HCT116 (cell line): ENCODE measurements around the gene KRT79. TPM values are rescaled to one million over a fixed set of nuclear protein-coding genes. Genes with fewer than 3 reads are reported as not detected.

Experiments
- ATAC-seq: fragments of 200-7000 bp; cut with Tn5 transposase; 2 replicates; pipeline ENCODE4 v1.9.1; 2020; ENCODE audit warnings: mild to moderate bottlenecking, moderate library complexity
- BruUV-seq: library from RNA; stranded (reverse); fragments of 400-500 nt; replicated peaks from 2 replicates; lab custom pipeline; 2021; lab: Mats Ljungman, UMichigan
- CTCF ChIA-PET: fragments of 300-600 bp; sonication (Branson Sonifier 250); formaldehyde crosslinking; loops from one replicate; lab custom pipeline; 2021; ENCODE audit warnings: antibody characterized with exemption; lab: Charles Lee
- POLR2A ChIA-PET: fragments of 300-600, 350-600 bp; sonication (Branson Sonifier 250); formaldehyde crosslinking; loops from one replicate; lab custom pipeline; 2021; ENCODE audit warnings: antibody characterized with exemption; lab: Charles Lee
- RAD21 ChIA-PET, 2 experiments: fragments of 300-600 bp; sonication (Branson Sonifier 250); formaldehyde crosslinking; loops; one replicate each; lab custom pipeline; 2023; ENCODE audit warnings: low total read pairs in 2 of 2; ENCODE audit not compliant: uncharacterized antibody in 2 of 2, unreplicated experiment in 2 of 2, low non-redundant PET in 1 of 2; lab: Charles Lee
- DNase-seq: peaks from one replicate; pipeline ENCODE4 v3.0.0-alpha.2; 2010; ENCODE audit warnings: low read depth, low spot score
- H2AFZ ChIP-seq: fragments of 200-600 bp; shearing (Covaris generic), sonication (generic); 2 replicates; pipeline ENCODE4 v1.6.1; 2017; ENCODE audit warnings: low read depth, mixed run types, mixed read lengths, antibody characterized with exemption, low read length; ENCODE audit not compliant: poor library complexity, severe bottlenecking
- H3K27ac ChIP-seq: 2 replicates; pipeline ENCODE4 v1.5.1; 2012; ENCODE audit warnings: low read depth, low read length
- H3K27me3 ChIP-seq: fragments of 200-600 bp; sonication (generic); 2 replicates; pipeline ENCODE4 v1.6.1; 2016; ENCODE audit warnings: mixed run types, low read length, mixed read lengths; ENCODE audit not compliant: insufficient read depth
- H3K36me3 ChIP-seq, 2 experiments: fragments of 200-500 bp in 1 of 2; fragments of 200-600 bp in 1 of 2; sonication (Bioruptor generic) in 1 of 2; sonication (generic) in 1 of 2; 2 replicates each; pipeline versions ENCODE4 v1.5.1 to v1.6.1; 2014 to 2016; ENCODE audit warnings: low read length in 2 of 2, inconsistent platforms in 1 of 2, mixed read lengths in 1 of 2, mixed run types in 1 of 2; ENCODE audit not compliant: insufficient read depth in 2 of 2, control insufficient read depth in 1 of 2
- H3K4me1 ChIP-seq, 2 experiments: fragments of 200-600 bp in 1 of 2; sonication (generic) in 1 of 2; 2 replicates each; pipeline versions ENCODE4 v1.5.1 to v1.6.1; 2012 to 2017; ENCODE audit warnings: low read length in 2 of 2, inconsistent platforms in 1 of 2, mild to moderate bottlenecking in 1 of 2, mixed read lengths in 1 of 2, mixed run types in 1 of 2, moderate library complexity in 1 of 2; ENCODE audit not compliant: insufficient read depth in 2 of 2, control insufficient read depth in 1 of 2
- H3K4me2 ChIP-seq: fragments of 200-600 bp; sonication (generic); 2 replicates; pipeline ENCODE4 v1.6.1; 2017; ENCODE audit warnings: mixed run types, low read length, mixed read lengths
- H3K4me3 ChIP-seq, 2 experiments: fragments of 200-600 bp in 1 of 2; sonication (generic) in 1 of 2; replicated peaks in 1 of 2; 2 replicates each; pipeline ENCODE4 v1.5.1; 2011 to 2016; ENCODE audit warnings: low read length in 2 of 2, control low read depth in 1 of 2, low read depth in 1 of 2, mild to moderate bottlenecking in 1 of 2, mixed read lengths in 1 of 2, mixed run types in 1 of 2
- H3K79me2 ChIP-seq: fragments of 200-600 bp; sonication (generic); 2 replicates; pipeline ENCODE4 v1.6.1; 2017; ENCODE audit warnings: mild to moderate bottlenecking, mixed run types, low read length, moderate library complexity, mixed read lengths; ENCODE audit not compliant: insufficient read depth
- H3K9ac ChIP-seq: fragments of 200-600 bp; sonication (generic); 2 replicates; pipeline ENCODE4 v1.6.1; 2016; ENCODE audit warnings: low read length, mixed read lengths
- H3K9me2 ChIP-seq: fragments of 200-600 bp; sonication (generic), shearing (Covaris generic); 2 replicates; pipeline ENCODE4 v1.6.1; 2017; ENCODE audit warnings: mixed run types, mild to moderate bottlenecking, moderate library complexity; ENCODE audit not compliant: insufficient read depth
- H3K9me3 ChIP-seq, 2 experiments: fragments of 200-500 bp in 1 of 2; fragments of 200-600 bp in 1 of 2; sonication (Bioruptor generic) in 1 of 2; sonication (generic) in 1 of 2; 2 replicates each; pipeline ENCODE4 v1.6.1; 2014 to 2017; ENCODE audit warnings: low read length in 2 of 2, mixed read lengths in 2 of 2, inconsistent platforms in 1 of 2, low read depth in 1 of 2, mild to moderate bottlenecking in 1 of 2, mixed run types in 1 of 2, moderate library complexity in 1 of 2; ENCODE audit not compliant: control insufficient read depth in 1 of 2, insufficient read depth in 1 of 2
- H4K20me1 ChIP-seq: fragments of 200-600 bp; sonication (generic), shearing (Covaris generic); 2 replicates; pipeline ENCODE4 v1.6.1; 2017; ENCODE audit warnings: mixed run types, mild to moderate bottlenecking, moderate library complexity; ENCODE audit not compliant: insufficient read depth
- ATF3 ChIP-seq: IDR thresholded peaks from 2 replicates; pipeline ENCODE4 v1.6.1; 2012
- CBX3 ChIP-seq: IDR thresholded peaks from 2 replicates; pipeline ENCODE4 v1.6.1; 2012; ENCODE audit warnings: low read depth
- CEBPB ChIP-seq: IDR thresholded peaks from 2 replicates; pipeline ENCODE4 v1.6.1; 2012; ENCODE audit warnings: low read depth
- EGR1 ChIP-seq: IDR thresholded peaks from 2 replicates; pipeline ENCODE4 v1.6.1; 2012; ENCODE audit warnings: low read depth
- ELF1 ChIP-seq: IDR thresholded peaks from 2 replicates; pipeline ENCODE4 v1.6.1; 2012; ENCODE audit warnings: low read depth, borderline replicate concordance
- EZH2 ChIP-seq: fragments of 200-600 bp; sonication (generic); IDR thresholded peaks from 2 replicates; pipeline ENCODE4 v1.6.1; 2017; ENCODE audit warnings: antibody characterized with exemption, mixed run types
- EZH2phosphoT487 ChIP-seq: fragments of 200-600 bp; IDR thresholded peaks from 2 replicates; pipeline ENCODE4 v1.6.1; 2018; ENCODE audit warnings: antibody characterized with exemption, borderline replicate concordance
- FOSL1 ChIP-seq: IDR thresholded peaks from 2 replicates; pipeline ENCODE4 v1.6.1; 2012; ENCODE audit warnings: low read depth
- JUND ChIP-seq: IDR thresholded peaks from 2 replicates; pipeline ENCODE4 v1.6.1; 2012
- MAX ChIP-seq: IDR thresholded peaks from 2 replicates; pipeline ENCODE4 v1.6.1; 2012
- POLR2A ChIP-seq: IDR thresholded peaks from 2 replicates; pipeline ENCODE4 v1.7.0; 2011; ENCODE audit warnings: borderline replicate concordance; ENCODE audit not compliant: insufficient read depth, insufficient read length; ENCODE audit errors: extremely low read depth
- POLR2AphosphoS5 ChIP-seq: IDR thresholded peaks from 2 replicates; pipeline ENCODE4 v1.6.1; 2011; ENCODE audit warnings: mild to moderate bottlenecking, low read depth, low read length, moderate library complexity
- REST ChIP-seq: IDR thresholded peaks from 2 replicates; pipeline ENCODE4 v1.6.1; 2012; ENCODE audit warnings: low read depth
- SIN3A ChIP-seq: IDR thresholded peaks from 2 replicates; pipeline ENCODE4 v1.6.1; 2012; ENCODE audit warnings: low read depth
- SP1 ChIP-seq: IDR thresholded peaks from 2 replicates; pipeline ENCODE4 v1.6.1; 2012; ENCODE audit warnings: low read depth
- SRF ChIP-seq: IDR thresholded peaks from 2 replicates; pipeline ENCODE4 v1.6.1; 2012; ENCODE audit warnings: low read depth
- YY1 ChIP-seq: IDR thresholded peaks from 2 replicates; pipeline ENCODE4 v1.6.1; 2011; ENCODE audit warnings: low read length, low read depth, moderate library complexity, mild to moderate bottlenecking; ENCODE audit not compliant: insufficient replicate concordance; ENCODE audit errors: extremely low read depth
- ZBTB33 ChIP-seq: IDR thresholded peaks from 2 replicates; pipeline ENCODE4 v1.6.1; 2011; ENCODE audit warnings: mild to moderate bottlenecking, low read length, moderate library complexity; ENCODE audit not compliant: insufficient replicate concordance; ENCODE audit errors: extremely low read depth
- ZFX ChIP-seq: fragments of 450-650 bp; IDR thresholded peaks from 2 replicates; pipeline ENCODE4 v1.6.1; 2017
- ZNF274 ChIP-seq: fragments of 200-500 bp; sonication (Bioruptor generic); IDR thresholded peaks from 2 replicates; pipeline ENCODE4 v1.6.1; 2014; ENCODE audit warnings: mild to moderate bottlenecking, low read depth, low read length, inconsistent platforms
- intact Hi-C: fragments of 100-400 bp; cut with micrococcal nuclease; formaldehyde crosslinking; loops from 2 replicates; pipeline ENCODE4 v1.10.0; 2022
- total RNA-seq: library from RNA; stranded (reverse); gene quantifications from one replicate; pipeline ENCODE4 v1.2.1, GENCODE V29; 2021; ENCODE audit not compliant: unreplicated experiment

The KRT79 gene
- total RNA-seq, 1 experiment from 2014 or later: not detected

GRCh38 chr12:52849511-52849910 is 15.4 kb upstream of the KRT79 start:
- no peak overlapping the region for H3K9ac ChIP-seq
- RAD21 ChIA-PET: no interaction called here

More at GRCh38 chr12:52849511-52849910, 15.4 kb upstream of the KRT79 start:
- BruUV-seq: no TSS peak
- Histone ChIP-seq H3K36me3 (no peaks in the 10 kb centered on the region), H3K27me3 (no peaks in the 10 kb centered on the region), H4K20me1 (no peaks in the 10 kb centered on the region), H3K79me2 (no peaks in the 10 kb centered on the region), H3K4me3 (no peak overlapping the region), H3K9me3 (no peaks in the 10 kb centered on the region), H3K9me2 (no peaks in the 10 kb centered on the region), H3K4me1 (peaks cover 0 to 14% of the 10 kb centered on the region in 2 experiments; a peak in 2 of 4 replicates), H2AFZ (no peak overlapping the region), H3K27ac (no peak overlapping the region), H3K4me2 (no peak overlapping the region)
- intact Hi-C loops: no loop called here
- ChIA-PET POLR2A (no interaction called here), CTCF (no interaction called here)
- no peak for ATAC-seq
- DNase-seq: no peak
- no peak for TF ChIP-seq ATF3
- TF ChIP-seq FOSL1: no peak
- TF ChIP-seq ELF1: no peak
- TF ChIP-seq REST: no peak
- no peak for TF ChIP-seq POLR2AphosphoS5
- no peak for TF ChIP-seq ZBTB33
- TF ChIP-seq SP1: no peak
- no peak for TF ChIP-seq EZH2phosphoT487
- TF ChIP-seq ZFX: no peak
- no peak for TF ChIP-seq MAX
- TF ChIP-seq SRF: no peak
- TF ChIP-seq CEBPB: no peak
- TF ChIP-seq YY1: no peak
- TF ChIP-seq CBX3: no peak
- no peak for TF ChIP-seq ZNF274
- TF ChIP-seq SIN3A: no peak
- TF ChIP-seq JUND: no peak
- no peak for TF ChIP-seq POLR2A
- no peak for TF ChIP-seq EZH2
- no peak for TF ChIP-seq EGR1
